ENCODE data around the gene POR.

The POR gene

DNA sequence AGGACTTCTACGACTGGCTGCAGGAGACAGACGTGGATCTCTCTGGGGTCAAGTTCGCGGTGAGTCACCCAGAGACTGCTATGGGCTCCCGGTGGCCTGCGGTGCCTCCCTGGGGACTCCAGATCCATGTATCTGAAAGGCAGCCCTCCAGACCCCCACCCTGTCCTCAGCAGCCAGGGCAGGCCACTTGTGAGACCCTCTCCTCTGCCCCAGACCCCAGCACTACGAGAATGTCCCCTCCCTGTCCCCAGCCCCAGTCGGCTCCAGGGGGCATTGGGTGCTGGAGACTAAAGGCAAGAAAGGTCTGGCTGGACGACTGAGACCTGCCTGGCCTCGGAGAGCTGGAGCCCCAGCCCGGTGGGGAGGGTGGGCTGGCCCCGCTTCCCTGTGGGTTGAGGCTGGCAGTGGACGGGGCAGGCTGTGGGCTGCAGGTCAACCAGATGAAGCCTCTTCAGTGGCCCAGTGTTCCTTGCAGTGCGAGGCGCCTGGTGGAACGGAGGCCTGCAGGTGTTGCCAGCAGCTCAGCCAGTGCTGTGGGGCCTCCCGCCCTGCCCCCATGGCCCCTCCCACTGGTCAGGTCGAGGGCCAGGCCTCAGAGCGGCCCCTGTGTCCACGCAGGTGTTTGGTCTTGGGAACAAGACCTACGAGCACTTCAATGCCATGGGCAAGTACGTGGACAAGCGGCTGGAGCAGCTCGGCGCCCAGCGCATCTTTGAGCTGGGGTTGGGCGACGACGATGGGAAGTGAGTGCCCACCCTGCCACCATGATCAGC lies 65.7 kb downstream of the POR start:
- DNase-seq = no peak

DNA sequence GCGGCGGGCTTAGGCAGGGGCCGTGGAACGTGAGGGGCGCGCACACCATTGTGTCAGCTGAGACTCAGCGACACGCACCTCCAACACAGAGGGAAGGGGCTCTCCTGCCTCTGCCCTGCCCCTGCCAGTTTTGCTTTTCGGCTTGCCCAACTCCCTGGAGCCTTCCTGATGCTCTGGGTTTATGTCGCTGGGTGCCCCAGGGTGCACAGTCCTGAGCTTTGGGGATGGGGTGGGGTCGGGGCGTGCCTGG lies 66.2 kb downstream of the POR start:
- no peak for DNase-seq

DNA sequence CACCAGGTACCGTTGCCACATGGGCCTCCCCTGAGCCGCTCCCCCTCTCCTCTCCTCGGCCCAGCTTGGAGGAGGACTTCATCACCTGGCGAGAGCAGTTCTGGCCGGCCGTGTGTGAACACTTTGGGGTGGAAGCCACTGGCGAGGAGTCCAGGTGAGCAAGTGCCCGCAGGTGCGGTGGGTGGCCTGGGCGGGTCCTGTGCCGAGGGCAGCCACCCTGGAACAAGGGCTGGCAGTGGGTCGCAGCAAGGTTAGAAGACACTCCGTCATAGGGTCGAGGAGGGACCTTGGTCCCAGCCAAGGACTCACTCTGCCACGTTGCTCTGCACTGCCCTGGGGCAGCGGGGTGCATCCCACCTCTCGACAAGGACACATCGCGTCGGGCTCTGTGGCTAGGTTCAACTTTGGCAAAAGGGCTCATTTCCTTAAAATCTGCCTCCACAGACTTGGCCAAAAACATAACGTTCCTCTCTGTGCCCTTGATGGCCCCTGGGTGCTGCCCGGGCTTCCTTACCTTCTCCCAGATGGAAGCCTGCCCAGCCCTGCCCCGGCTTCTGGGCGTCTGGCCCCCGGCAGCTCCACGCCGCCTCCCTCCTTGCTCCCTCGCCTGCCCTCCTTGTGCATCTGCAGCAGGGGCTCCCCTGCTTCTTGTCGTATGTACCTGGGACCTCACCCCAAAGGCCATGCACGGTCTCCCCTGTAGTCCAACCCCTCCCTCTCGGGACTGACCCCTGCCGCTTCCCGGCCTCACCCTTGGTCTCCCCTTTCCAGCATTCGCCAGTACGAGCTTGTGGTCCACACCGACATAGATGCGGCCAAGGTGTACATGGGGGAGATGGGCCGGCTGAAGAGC lies 66.7 kb downstream of the POR start:
- no peak for DNase-seq

DNA sequence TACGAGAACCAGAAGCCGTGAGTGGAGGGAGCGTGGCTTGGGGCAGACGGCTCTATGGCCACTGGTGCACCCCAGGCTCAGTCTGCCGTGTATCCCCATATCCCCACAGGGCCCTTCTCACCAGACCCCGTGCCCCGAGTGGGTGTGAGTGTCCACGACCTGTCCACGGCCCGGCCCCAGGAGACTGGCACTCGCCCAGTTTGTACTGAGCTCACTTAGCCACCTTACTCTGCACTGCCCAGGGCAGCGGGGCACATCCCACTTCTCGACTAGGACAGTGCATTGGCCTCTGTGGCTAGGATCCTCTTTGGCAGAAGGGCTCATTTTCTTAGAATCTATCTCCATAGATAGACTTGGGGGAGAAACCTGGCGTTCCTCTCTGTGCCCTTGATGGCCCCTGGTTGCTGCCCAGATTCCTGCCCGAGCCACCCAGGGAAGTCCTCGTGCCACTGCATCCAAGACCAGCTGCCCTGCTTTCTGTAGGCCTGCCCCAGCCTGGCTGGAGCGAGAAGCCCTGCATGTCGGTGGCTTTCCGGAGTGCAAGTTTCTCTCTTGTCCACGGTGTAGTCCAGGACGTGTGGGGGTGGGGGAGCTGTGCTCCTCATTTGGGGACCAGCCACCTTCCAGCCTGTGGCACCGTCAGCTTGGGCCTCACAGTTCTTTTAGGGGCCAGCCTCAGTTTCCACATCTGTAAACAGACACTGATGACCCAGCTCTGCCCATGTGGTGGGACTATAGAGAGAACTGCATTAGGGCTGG lies 67.5 kb downstream of the POR start:
- no peak for DNase-seq

DNA sequence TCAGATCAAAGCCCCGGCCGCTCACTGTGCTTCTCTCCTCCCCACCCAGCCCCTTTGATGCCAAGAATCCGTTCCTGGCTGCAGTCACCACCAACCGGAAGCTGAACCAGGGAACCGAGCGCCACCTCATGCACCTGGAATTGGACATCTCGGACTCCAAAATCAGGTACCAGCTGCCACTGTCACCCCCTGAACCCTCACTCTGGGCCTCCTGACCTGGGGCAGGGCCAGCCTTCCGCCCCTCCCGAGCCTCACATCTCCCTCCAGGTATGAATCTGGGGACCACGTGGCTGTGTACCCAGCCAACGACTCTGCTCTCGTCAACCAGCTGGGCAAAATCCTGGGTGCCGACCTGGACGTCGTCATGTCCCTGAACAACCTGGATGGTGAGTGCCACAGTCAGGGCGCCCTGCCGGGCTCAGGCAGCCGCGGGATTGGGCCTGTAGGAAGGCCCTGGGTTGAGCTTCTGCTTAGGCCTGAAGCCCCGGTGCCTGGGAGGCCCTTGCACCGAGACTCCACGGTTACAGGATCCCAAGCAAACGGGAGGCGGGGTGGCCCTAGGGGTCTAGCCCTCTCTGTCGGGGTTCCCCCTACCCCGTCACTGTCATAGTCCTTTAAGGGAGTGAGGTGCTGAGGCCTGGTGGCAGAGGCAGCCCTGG lies 68.6 kb downstream of the POR start:
- no peak for DNase-seq

DNA sequence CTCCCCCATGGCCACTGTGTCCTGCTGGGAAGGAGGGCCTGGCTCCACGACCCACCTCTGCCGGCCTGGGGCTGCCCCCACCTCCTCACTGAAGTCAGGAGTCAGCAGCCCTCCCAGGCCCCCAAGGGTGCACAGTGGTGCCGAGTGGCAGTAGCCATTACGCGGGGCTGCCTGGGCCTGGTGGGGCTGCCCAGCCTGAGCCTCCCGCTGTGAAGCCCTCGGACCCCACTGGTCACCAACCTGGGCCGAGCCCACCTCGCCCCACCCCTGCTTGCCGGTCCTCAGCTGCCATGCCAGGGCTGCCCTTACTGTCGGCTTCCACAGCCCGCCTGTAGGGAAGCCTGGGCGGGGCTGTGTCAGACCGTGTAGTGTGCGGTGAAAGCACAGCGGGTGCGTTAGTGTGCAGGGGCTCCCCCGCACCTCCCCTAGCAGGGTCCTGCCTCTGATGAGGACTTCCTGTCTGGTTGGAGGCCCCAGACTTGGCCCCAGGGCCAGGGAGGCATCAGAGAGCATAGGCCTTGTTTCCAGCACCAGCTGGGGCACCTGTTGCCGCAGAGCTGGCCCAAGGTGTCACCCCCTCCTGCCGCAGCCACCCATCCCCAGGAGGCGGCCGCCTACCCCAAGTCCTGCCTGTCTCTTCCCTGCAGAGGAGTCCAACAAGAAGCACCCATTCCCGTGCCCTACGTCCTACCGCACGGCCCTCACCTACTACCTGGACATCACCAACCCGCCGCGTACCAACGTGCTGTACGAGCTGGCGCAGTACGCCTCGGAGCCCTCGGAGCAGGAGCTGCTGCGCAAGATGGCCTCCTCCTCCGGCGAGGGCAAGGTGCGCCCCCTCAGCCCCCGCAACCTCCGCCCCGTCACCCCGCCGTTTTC lies 69.4 kb downstream of the POR start:
- no peak for DNase-seq

DNA sequence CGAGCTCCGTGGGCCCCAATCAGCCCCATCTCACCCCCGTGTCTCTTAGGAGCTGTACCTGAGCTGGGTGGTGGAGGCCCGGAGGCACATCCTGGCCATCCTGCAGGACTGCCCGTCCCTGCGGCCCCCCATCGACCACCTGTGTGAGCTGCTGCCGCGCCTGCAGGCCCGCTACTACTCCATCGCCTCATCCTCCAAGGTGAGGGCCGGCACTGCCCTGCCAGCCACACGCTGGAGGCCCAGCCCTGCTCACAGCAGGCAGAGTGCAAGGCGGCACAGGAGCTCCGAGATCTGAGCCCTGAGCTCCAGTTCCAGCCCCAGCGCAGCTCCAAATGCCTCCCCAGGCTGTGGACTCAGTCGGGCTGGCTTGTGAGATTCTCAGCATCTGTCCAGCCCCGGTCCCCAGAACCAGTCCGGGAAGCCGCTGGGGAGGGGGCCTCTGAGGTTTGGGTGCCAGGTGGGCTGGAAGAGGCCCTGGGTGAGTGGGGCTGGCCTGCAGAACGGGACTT lies 70.1 kb downstream of the POR start:
- no peak for DNase-seq

DNA sequence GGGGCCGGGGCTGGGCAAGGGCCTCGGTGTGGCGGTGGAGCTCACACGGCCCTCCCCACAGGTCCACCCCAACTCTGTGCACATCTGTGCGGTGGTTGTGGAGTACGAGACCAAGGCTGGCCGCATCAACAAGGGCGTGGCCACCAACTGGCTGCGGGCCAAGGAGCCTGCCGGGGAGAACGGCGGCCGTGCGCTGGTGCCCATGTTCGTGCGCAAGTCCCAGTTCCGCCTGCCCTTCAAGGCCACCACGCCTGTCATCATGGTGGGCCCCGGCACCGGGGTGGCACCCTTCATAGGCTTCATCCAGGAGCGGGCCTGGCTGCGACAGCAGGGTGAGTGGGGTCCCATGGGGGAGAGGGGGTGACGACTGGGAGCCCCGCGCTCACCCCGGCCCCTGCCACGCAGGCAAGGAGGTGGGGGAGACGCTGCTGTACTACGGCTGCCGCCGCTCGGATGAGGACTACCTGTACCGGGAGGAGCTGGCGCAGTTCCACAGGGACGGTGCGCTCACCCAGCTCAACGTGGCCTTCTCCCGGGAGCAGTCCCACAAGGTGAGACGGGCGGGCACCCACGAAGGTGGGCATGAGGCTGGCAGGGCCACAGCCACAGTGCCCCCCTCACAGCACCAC lies 70.7 kb downstream of the POR start:
- no peak for DNase-seq

DNA sequence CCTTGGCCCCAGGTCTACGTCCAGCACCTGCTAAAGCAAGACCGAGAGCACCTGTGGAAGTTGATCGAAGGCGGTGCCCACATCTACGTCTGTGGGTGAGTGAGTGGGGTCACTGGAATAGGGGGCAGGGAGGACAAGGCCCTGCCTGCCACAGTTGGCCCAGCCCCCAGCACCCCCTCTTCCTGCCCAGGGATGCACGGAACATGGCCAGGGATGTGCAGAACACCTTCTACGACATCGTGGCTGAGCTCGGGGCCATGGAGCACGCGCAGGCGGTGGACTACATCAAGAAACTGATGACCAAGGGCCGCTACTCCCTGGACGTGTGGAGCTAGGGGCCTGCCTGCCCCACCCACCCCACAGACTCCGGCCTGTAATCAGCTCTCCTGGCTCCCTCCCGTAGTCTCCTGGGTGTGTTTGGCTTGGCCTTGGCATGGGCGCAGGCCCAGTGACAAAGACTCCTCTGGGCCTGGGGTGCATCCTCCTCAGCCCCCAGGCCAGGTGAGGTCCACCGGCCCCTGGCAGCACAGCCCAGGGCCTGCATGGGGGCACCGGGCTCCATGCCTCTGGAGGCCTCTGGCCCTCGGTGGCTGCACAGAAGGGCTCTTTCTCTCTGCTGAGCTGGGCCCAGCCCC lies 71.3 kb downstream of the POR start:
- no peak for DNase-seq

DNA sequence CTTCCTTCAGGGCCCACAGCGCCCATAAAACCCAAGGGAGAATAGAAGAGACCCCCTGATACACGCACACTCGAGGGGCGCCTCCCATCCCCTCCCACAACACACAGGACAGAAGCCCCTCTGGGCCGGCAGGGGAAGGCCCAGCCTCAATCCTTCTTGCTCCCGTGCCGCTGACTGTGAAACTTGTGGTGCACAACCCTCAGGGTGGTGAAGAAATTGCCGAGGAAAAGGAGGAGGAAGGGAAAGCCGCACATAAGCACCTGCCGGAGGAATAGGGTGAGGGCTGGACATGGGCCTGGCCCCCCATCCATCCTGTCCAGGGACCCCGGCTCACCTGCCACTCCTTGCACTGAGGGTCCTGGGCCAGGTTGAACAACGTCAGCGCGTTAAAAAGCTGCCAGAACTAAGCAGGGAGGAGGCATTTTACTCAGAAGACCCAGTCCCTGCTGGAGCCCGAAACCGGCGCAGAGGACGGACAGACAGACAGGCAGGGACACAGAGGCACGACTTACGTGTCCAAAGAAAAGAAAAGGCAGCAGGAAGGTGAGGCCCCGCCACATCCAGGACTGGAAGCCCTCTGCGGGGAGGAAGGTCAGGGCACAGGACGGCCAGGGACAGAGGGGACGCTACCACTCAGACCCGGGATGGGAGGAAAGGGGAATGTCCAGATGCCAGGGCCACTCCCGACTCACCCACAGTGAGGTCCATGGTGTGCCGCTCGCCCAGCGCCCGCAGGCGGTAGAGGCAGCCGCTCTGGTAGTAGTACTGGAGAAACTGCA lies 72.3 kb downstream of the POR start:
- no peak for DNase-seq

DNA sequence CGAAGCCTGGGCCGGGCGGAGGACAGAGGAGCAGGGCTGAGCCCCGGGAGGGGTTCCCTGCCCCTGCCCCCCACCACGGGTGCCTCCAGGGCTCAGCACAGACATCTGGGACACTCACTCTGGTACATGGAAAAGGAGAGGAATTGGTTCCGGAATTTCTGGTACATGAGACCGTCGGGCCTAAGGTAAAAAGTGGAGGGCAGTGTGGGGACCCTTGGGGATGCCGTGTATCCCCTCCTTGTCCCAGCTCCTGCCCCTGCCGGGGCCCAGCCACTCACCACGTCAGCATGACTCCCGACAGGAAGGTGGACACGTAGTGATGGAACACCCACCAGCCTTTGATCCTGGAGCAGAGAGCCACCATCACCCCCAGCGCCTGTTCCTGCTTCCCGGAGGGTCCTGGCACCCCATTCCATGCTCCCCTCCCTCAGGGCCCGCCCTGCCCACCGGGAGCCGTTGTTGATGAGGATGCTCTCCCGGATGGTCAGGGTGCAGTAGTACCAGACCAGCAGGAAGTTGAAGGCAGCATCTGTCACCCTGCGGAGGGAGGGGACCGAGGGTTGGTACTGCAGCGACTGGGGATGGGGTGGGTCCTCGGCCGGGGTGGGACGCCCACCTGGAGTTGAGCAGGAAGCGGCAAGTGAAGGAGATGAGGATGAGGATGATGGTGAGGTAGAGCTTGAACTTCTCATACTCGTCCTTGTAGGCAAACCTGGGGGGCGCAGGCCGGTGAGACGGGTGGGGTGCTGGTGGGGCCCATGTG lies 73.0 kb downstream of the POR start:
- no peak for DNase-seq

DNA sequence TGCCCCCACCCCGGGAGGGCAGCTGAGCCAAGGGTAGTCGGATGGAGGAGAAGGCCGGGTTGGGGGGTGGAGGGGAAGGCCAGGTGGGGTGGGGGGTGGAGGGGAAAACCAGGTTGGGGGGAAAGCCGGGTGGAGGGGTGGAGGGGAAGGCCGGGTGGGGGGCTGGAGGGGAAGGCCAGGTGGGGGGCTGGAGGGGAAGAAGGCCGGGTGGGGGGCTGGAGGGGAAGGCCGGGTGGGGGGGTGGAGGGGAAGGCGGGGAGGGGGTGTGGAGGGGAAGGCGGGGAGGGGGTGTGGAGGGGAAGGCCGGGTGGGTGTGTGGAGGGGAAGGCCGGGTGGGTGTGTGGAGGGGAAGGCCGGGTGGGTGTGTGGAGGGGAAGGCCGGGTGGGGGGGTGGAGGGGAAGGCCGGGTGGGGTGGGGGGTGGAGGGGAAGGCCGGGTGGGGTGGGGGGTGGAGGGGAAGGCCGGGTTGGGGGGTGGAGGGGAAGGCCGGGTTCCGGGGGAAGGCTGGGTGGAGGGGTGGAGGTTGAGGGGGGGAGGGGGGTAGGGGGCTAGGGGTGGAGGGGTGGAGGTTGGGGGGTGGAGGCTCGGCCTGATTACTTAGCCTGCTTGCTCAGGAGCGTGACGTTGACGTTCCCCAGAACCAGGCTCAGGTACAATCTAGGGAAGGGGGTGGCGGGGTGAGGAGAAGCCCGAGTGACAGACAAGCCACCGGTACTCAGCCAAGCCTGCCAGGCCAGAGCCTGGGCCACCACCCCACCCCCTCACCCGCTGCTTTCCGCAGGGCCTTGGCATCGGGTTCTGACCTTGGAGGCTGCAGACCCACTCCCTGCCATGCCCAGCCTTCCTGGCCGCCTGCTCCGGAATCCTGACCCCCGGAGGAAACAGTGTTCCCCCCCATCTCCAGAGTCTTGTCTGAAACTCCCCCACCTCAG lies 73.9 kb downstream of the POR start:
- peak; percentile 12 for DNase-seq

DNA sequence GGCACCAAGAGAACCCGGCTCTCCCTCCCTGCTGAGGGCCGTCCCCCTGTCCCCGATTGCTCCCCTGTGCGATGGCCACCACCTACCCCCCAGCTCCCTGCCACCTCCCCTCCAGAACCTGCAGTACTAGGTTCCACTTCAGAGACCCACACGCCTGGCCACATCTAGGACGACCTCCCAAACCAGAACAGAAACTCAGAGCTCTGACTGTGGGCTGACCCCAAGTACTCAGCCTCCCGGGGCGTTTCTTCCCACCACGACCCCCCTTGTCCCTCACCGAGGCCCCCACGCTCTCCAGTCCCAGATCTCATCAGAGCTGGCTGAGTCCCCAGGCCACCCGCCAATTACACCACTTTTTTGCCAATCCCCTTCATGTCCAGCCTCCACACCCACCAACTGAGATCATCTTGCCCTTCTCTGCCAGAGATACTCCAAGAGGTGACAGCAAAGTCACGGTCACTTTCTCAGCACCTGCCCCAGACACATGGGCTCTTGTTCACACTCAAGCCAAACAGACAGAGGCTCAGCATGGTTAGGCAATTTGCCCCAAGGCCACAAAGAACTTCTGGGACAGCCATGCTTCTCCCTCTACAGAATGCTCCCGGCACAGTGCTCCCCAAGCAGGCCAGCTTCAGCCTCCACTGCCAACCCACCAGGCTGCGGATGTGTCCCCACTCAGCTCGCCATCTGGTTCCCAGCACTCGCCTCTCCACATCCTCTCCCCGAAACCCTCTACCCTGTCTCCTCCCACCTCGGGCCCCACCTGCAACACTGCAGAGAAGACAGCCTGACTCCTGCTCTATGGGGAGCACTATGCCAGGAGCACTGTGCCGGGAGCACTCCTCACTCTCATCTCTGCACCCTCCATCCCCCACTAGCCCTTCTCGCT lies 74.8 kb downstream of the POR start:
- no peak for DNase-seq

DNA sequence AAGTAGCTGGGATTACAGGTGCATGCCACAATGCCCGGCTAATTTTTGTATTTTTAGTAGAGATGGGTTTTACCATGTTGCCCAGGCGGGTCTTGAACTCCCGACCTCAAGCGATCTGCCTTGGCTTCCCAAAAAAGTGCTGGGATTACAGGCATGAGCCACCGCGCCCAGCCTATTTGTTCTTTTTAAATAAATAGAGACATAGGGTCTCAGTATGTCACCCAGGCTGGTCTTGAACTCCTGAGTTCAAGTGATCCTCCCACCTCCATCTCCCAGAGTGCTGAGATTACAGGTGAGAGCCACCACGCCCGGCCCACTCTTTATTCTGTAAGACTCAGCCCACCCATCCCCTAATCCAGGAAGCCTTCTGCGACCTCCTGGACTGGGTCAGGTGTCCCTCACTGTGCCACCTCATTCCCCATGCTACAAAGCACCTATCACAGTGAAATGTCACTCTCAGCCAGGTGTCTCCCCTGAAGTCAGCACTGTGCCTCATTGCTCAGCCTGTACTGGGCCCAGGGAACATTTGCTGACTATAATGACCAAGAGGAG lies 76.7 kb downstream of the POR start:
- no peak for DNase-seq

DNA sequence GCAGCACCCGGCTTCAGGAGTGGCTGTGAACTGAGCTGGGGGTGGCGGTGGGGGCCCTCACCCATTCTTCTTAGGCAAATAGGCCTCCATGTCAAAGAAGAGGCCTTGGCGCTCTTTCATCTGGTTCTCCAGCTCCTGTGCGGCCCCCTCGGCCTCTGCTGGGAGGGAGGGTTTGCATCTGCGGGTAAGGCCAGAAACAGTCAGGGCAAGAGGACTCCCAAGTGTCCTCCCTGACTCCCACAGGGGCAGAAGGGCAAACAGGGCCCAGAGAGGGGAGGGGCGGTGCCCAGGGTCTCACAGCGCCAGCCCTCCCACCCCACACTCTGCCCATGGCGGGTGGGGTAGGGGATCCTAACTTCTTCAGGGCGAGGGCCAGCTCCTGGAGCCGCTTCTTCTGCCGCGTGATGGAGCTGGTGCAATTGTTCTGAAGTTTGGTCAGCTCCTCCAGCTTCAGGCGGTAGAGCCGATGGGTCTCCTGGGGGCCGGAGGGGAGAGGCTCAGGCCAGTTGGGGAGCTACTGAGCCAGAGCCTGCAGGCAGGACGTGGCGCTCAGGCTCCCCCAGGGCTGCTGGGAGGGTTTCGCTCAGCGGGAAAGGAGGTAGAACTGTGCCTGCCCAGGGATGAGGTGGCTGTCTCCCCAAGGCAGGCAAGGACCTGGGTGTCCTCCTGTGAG lies 77.3 kb downstream of the POR start:
- DNase-seq = no peak

DNA sequence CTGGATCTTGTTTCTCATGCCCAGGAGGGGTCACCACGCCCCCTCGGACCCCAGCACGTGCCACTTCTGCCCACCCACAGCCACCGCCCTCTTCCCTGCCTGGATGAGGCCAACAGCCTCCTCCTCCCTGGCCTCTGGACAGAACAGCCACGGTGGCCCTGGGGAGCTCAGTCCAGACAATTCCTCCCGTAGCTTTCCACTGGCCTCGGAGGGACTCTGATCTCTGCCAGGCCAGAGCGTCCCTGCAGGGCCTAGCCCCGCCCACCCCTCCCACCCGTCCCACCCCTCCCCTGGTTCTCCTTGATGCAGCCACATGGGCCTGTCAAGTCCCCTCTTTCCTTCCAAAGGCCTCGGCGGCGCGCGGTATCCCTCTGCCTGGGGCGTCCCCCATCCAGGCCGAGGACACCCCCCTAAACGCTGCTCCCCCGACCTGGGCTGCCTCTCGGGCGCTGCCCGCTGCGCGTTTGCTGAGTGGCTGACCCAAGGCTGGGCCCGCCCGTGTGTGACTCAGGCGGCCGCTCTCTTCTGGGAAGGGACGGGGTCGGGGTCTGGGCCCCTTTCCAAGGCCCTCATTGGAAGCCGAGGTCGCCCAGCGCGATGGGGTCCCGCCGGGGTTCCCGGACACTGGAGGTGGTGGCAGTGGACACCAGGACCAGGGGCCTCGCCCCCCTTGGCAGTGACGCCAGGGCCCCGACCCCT lies 78.9 kb downstream of the POR start:
- peak; percentile 68 for DNase-seq

Data from NCI-H82 (cell line).